NCI-H446 treated with DMSO at 0.1 percent for 48 hours (cell line): ENCODE measurements around the gene RNF8.
A peak's percentile ranks its signal among the peaks of the same experiment; 100 is the strongest.

Source experiments
- DNase-seq: peaks from one replicate; lab custom pipeline; 2025; lab: John Stamatoyannopoulos, UW

RNF8 gene

GRCh38 chr6:37359039-37359438 is 5.3 kb downstream of the RNF8 start:
- no peak for DNase-seq

GRCh38 chr6:37362101-37362828 is 8.5 kb downstream of the RNF8 start:
- DNase-seq = no peak

- peak; percentile 27 for DNase-seq
Observed at GRCh38 chr6:37365791-37366190, 12.0 kb downstream of the RNF8 start.

GRCh38 chr6:37366910-37367309 is 13.1 kb downstream of the RNF8 start:
- DNase-seq = no peak

GRCh38 chr6:37368961-37369320 is 15.2 kb downstream of the RNF8 start:
- DNase-seq = no peak

- no peak for DNase-seq
Observed at GRCh38 chr6:37369321-37370201, 15.8 kb downstream of the RNF8 start.

- DNase-seq = no peak
Observed at GRCh38 chr6:37371154-37372083, 17.6 kb downstream of the RNF8 start.

GRCh38 chr6:37372116-37372515 is 18.3 kb downstream of the RNF8 start:
- DNase-seq = no peak

- peak; percentile 26 for DNase-seq
Observed at GRCh38 chr6:37373822-37374471, 20.2 kb downstream of the RNF8 start.

GRCh38 chr6:37375376-37375775 is 21.6 kb downstream of the RNF8 start:
- no peak for DNase-seq

- DNase-seq = no peak
Observed at GRCh38 chr6:37376078-37376743, 22.4 kb downstream of the RNF8 start.

- DNase-seq = peak; percentile 4
Observed at GRCh38 chr6:37381579-37381978, 27.8 kb downstream of the RNF8 start.

GRCh38 chr6:37382994-37383765 is 29.4 kb downstream of the RNF8 start:
- no peak for DNase-seq

GRCh38 chr6:37388578-37388977 is 34.8 kb downstream of the RNF8 start:
- no peak for DNase-seq

- DNase-seq = no peak
Observed at GRCh38 chr6:37389857-37390256, 36.1 kb downstream of the RNF8 start.

GRCh38 chr6:37391120-37391519 is 37.3 kb downstream of the RNF8 start:
- no peak for DNase-seq

GRCh38 chr6:37392821-37393220 is 39.0 kb downstream of the RNF8 start:
- no peak for DNase-seq

GRCh38 chr6:37393381-37393929 is 39.7 kb downstream of the RNF8 start:
- DNase-seq = no peak

- DNase-seq = no peak
Observed at GRCh38 chr6:37396571-37397180, 42.9 kb downstream of the RNF8 start.

GRCh38 chr6:37399131-37399530 is 45.3 kb downstream of the RNF8 start:
- DNase-seq = no peak
